Transverse colon (tissue), 4 donors: Measurements from ENCODE around the gene LALBA.

Source experiments
- CTCF ChIP-seq, 5 experiments: fragments of 200-600 bp in 3 of 5; fragments of 450-650 bp in 2 of 5; sonication (generic) in 3 of 5; IDR thresholded peaks; 1 replicate in 2 of 5; 2 replicates in 3 of 5; pipeline ENCODE4 v1.5.1; 2016 to 2017; ENCODE audit warnings: antibody characterized with exemption in 5 of 5, inconsistent platforms in 3 of 5, mild to moderate bottlenecking in 2 of 5, moderate library complexity in 1 of 5
- POLR2A ChIP-seq: fragments of 450-650 bp; IDR thresholded peaks from one replicate; pipeline ENCODE4 v1.6.1; 2016; ENCODE audit warnings: antibody characterized with exemption, mild to moderate bottlenecking, moderate library complexity
- POLR2AphosphoS5 ChIP-seq, 3 donors: sonication (generic); formaldehyde crosslinking; IDR thresholded peaks; one replicate each; pipeline ENCODE4 v1.6.1; 2016; ENCODE audit warnings: antibody characterized with exemption in 3 of 3

- TF ChIP-seq POLR2A, result no peak
- no peak for TF ChIP-seq CTCF (IDR thresholded peaks at IDR 0.05)
- TF ChIP-seq POLR2AphosphoS5 (IDR thresholded peaks at IDR 0.05), result no peak
Measured at GRCh38 chr12:48556631-48557030, 13.2 kb downstream of the LALBA start.
